IPS-NIHi11 (cell line): ENCODE data around the gene ZBTB42.

Experiments used
- DNase-seq: peaks from one replicate; pipeline ENCODE4 v3.0.0; 2012; ENCODE audit warnings: mixed read lengths, low spot score

ZBTB42 gene

GRCh38 chr14:104782808-104783139, 18.1 kb upstream of the ZBTB42 start:
- DNase-seq, result no peak

GRCh38 chr14:104783484-104784217, 17.2 kb upstream of the ZBTB42 start:
- no peak for DNase-seq

- no peak for DNase-seq
Measured at GRCh38 chr14:104784218-104784568, 16.7 kb upstream of the ZBTB42 start.

GRCh38 chr14:104784846-104785707, 15.8 kb upstream of the ZBTB42 start:
- no peak for DNase-seq

GRCh38 chr14:104785708-104786080, 15.2 kb upstream of the ZBTB42 start:
- no peak for DNase-seq

- no peak for DNase-seq
Measured at GRCh38 chr14:104786091-104786586, 14.8 kb upstream of the ZBTB42 start.

- DNase-seq, result no peak
Measured at GRCh38 chr14:104786726-104787675, 13.9 kb upstream of the ZBTB42 start.

GRCh38 chr14:104787736-104788135, 13.2 kb upstream of the ZBTB42 start:
- no peak for DNase-seq

- no peak for DNase-seq
Measured at GRCh38 chr14:104788161-104788818, 12.6 kb upstream of the ZBTB42 start.

GRCh38 chr14:104788873-104789663, 11.8 kb upstream of the ZBTB42 start:
- no peak for DNase-seq

- no peak for DNase-seq
Measured at GRCh38 chr14:104789752-104790743, 10.9 kb upstream of the ZBTB42 start.

- DNase-seq, result no peak
Measured at GRCh38 chr14:104791425-104791824, 9.5 kb upstream of the ZBTB42 start.

GRCh38 chr14:104792101-104792884, 8.6 kb upstream of the ZBTB42 start:
- no peak for DNase-seq

- no peak for DNase-seq
Measured at GRCh38 chr14:104792945-104793702, 7.8 kb upstream of the ZBTB42 start.

GRCh38 chr14:104793703-104793959, 7.3 kb upstream of the ZBTB42 start:
- DNase-seq, result no peak

- DNase-seq, result peak; percentile 94
Measured at GRCh38 chr14:104794099-104794498, 6.8 kb upstream of the ZBTB42 start.

GRCh38 chr14:104794631-104794992, 6.3 kb upstream of the ZBTB42 start:
- no peak for DNase-seq

GRCh38 chr14:104794993-104795780, 5.7 kb upstream of the ZBTB42 start, which contains the start of gene AKT1:
TSS of gene AKT1 (minus strand) at chr14:104795748. CDS start at chr14:104792643, 3,105 bp downstream.
- peak; percentile 76 for DNase-seq
